Natural killer cell (primary cell): ENCODE measurements around the gene PTPN12. TPM values are rescaled to one million over a fixed set of nuclear protein-coding genes. Genes with fewer than 3 reads are reported as not detected.
"Not testable (repeated sequence)": the region's sequence is repeated elsewhere in the genome, so short reads cannot be mapped to it uniquely, and the experiment has no call there.

Experiments used
- ATAC-seq, 3 donors: fragments of 150-1000 bp in 2 of 3; fragments of 200-7000 bp in 1 of 3; cut with Tn5 transposase; 1 replicate in 1 of 3; 2 replicates in 2 of 3; pipeline ENCODE4 v1.10.0; 2021; ENCODE audit warnings: mild to moderate bottlenecking in 2 of 3, moderate library complexity in 2 of 3
- DNase-seq, 2 donors: peaks; one replicate each; pipeline versions ENCODE4 v3.0.0 to v3.0.0-alpha.2; 2013 to 2021; ENCODE audit warnings: mixed read lengths in 1 of 2
- H3K27ac ChIP-seq: one replicate; pipeline ENCODE4 v1.5.1; 2013; ENCODE audit warnings: mild to moderate bottlenecking, low read length
- H3K27me3 ChIP-seq: one replicate; pipeline ENCODE4 v1.6.1; 2013; ENCODE audit warnings: low read length; ENCODE audit not compliant: control insufficient read depth, insufficient read depth
- H3K36me3 ChIP-seq: one replicate; pipeline ENCODE4 v1.6.1; 2013; ENCODE audit warnings: low read length; ENCODE audit not compliant: control insufficient read depth, insufficient read depth
- H3K4me1 ChIP-seq: one replicate; pipeline ENCODE4 v1.6.1; 2013; ENCODE audit warnings: low read length; ENCODE audit not compliant: control insufficient read depth, insufficient read depth
- H3K4me3 ChIP-seq: one replicate; pipeline ENCODE4 v1.5.1; 2013; ENCODE audit warnings: low read length
- H3K9me3 ChIP-seq: one replicate; pipeline ENCODE4 v1.6.1; 2013; ENCODE audit warnings: low read length; ENCODE audit not compliant: control insufficient read depth, insufficient read depth
- H3K27ac Mint-ChIP-seq, 2 donors: one replicate each; pipeline ENCODE4 v1.8.0; 2022; ENCODE audit warnings: mild to moderate bottlenecking in 2 of 2, mixed read lengths in 2 of 2, moderate library complexity in 1 of 2
- H3K27me3 Mint-ChIP-seq, 2 donors: one replicate each; pipeline ENCODE4 v1.8.0; 2022; ENCODE audit warnings: low read depth in 2 of 2, mixed read lengths in 2 of 2
- H3K36me3 Mint-ChIP-seq: one replicate; pipeline ENCODE4 v1.8.0; 2022; ENCODE audit warnings: mixed read lengths
- H3K4me1 Mint-ChIP-seq, 2 donors: one replicate each; pipeline ENCODE4 v1.8.0; 2022; ENCODE audit warnings: mixed read lengths in 2 of 2
- H3K4me3 Mint-ChIP-seq: one replicate; pipeline ENCODE4 v1.8.0; 2022; ENCODE audit warnings: mild to moderate bottlenecking, moderate library complexity, mixed read lengths
- H3K9me3 Mint-ChIP-seq, 2 donors: one replicate each; pipeline ENCODE4 v1.8.0; 2022; ENCODE audit warnings: mixed read lengths in 2 of 2
- WGBS: methylation state at CpG from one replicate; pipeline ENCODE4 v1.1.7; 2013; ENCODE audit warnings: missing lambda C conversion rate; ENCODE audit not compliant: insufficient coverage; 5-methylcytosine and 5-hydroxymethylcytosine counted together
- intact Hi-C: fragments of 100-400 bp; cut with micrococcal nuclease; formaldehyde crosslinking; loops from one replicate; pipeline ENCODE4 v1.14.2; 2022
- total RNA-seq, 4 donors: library from RNA; stranded (reverse); fragments of 120-200 nt in 1 of 4; gene quantifications; one replicate each; pipeline versions ENCODE4 v1.2.3 to v1.2.4, GENCODE V29; 2013 to 2022
- TF ChIP-seq, protein P1 (sequence below): fragments of 200-600 bp; IDR thresholded peaks from one replicate; pipeline ENCODE4 v1.8.0; 2022; ENCODE audit warnings: antibody characterized with exemption

PTPN12 gene
- total RNA-seq, 3 donors from 2014 or later (not counting 1 experiment from before 2014, with no cell fraction given) = 261 to 396 (median 263) TPM

- H3K27me3 ChIP-seq = no peaks in the 10 kb centered on the region
- intact Hi-C loops = no loop called here
- no peaks in the 10 kb centered on the region for H3K27me3 Mint-ChIP-seq
- no peaks in the 10 kb centered on the region for H3K9me3 ChIP-seq
- no peak for DNase-seq
- no peaks in the 10 kb centered on the region for H3K36me3 ChIP-seq
- WGBS = 76% methylated on average over 5 of the region's 5 CpGs
- no peaks in the 10 kb centered on the region for H3K9me3 Mint-ChIP-seq
- H3K4me1 Mint-ChIP-seq = peaks cover 20 to 31% of the 10 kb centered on the region in 2 donors
- H3K27ac Mint-ChIP-seq = peak overlapping the region in 1 of 2 donors; percentile 56
- H3K36me3 Mint-ChIP-seq = no peaks in the 10 kb centered on the region
- H3K4me1 ChIP-seq = peaks cover 18% of the 10 kb centered on the region
- ATAC-seq = no peak
- no peak overlapping the region for H3K27ac ChIP-seq
- no peak overlapping the region for H3K4me3 Mint-ChIP-seq
- H3K4me3 ChIP-seq = no peak overlapping the region
- TF ChIP-seq, protein P1, sequence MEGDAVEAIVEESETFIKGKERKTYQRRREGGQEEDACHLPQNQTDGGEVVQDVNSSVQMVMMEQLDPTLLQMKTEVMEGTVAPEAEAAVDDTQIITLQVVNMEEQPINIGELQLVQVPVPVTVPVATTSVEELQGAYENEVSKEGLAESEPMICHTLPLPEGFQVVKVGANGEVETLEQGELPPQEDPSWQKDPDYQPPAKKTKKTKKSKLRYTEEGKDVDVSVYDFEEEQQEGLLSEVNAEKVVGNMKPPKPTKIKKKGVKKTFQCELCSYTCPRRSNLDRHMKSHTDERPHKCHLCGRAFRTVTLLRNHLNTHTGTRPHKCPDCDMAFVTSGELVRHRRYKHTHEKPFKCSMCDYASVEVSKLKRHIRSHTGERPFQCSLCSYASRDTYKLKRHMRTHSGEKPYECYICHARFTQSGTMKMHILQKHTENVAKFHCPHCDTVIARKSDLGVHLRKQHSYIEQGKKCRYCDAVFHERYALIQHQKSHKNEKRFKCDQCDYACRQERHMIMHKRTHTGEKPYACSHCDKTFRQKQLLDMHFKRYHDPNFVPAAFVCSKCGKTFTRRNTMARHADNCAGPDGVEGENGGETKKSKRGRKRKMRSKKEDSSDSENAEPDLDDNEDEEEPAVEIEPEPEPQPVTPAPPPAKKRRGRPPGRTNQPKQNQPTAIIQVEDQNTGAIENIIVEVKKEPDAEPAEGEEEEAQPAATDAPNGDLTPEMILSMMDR = no peak
Measured at GRCh38 chr7:77532247-77532646, 4.8 kb upstream of the PTPN12 start.

- H3K4me3 ChIP-seq, H3K27me3 Mint-ChIP-seq, H3K9me3 ChIP-seq, H3K27ac ChIP-seq, ATAC-seq, H3K27me3 ChIP-seq, H3K9me3 Mint-ChIP-seq, H3K36me3 Mint-ChIP-seq, DNase-seq, H3K36me3 ChIP-seq, intact Hi-C loops: not testable (repeated sequence)
- H3K4me1 Mint-ChIP-seq = peaks cover 20 to 31% of the 10 kb centered on the region in 2 donors
- peaks cover 18% of the 10 kb centered on the region for H3K4me1 ChIP-seq
- no CpG with 5 or more reads among the region's 3 CpGs for WGBS
- peak overlapping the region; percentile 29 for H3K4me3 Mint-ChIP-seq
- peak overlapping the region in 1 of 2 donors; percentile 56 for H3K27ac Mint-ChIP-seq
Measured at GRCh38 chr7:77532732-77533131, 4.4 kb upstream of the PTPN12 start.

- H3K27ac Mint-ChIP-seq, H3K4me3 ChIP-seq, H3K4me3 Mint-ChIP-seq, H3K27ac ChIP-seq, H3K9me3 ChIP-seq, H3K27me3 ChIP-seq, ATAC-seq, intact Hi-C loops, H3K36me3 Mint-ChIP-seq, H3K27me3 Mint-ChIP-seq, H3K9me3 Mint-ChIP-seq, H3K36me3 ChIP-seq, DNase-seq: not testable (repeated sequence)
- peaks cover 21% of the 10 kb centered on the region for H3K4me1 ChIP-seq
- WGBS = 98% methylated on average over 18 of the region's 31 CpGs
- peaks cover 26 to 31% of the 10 kb centered on the region in 2 donors for H3K4me1 Mint-ChIP-seq
Measured at GRCh38 chr7:77534046-77534445, 3.0 kb upstream of the PTPN12 start.

DNA sequence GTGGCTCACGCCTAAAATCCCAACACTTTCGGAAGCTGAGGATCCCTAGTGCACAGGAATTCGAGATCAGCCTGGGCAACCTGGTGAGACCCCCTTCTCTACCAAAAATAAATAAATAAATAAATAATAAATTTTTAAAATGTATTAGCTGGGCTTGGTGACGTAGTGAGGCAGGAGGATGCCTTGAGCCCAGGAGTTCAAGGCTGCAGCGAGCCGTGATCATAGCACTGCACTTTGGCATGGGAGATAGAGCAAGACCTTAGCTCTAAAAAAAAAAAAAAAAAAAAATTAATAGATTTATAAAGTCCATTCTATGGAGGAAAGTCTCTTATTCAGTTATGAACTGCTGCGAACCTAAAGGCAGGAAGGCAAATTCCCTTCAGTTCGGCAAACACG, 1.1 kb upstream of the PTPN12 start:
- Mint-ChIP-seq H3K4me1 (peaks cover 35 to 38% of the 10 kb centered on the region in 2 donors), H3K9me3 (no peaks in the 10 kb centered on the region), H3K36me3 (no peaks in the 10 kb centered on the region), H3K4me3 (peak overlapping the region; percentile 94), H3K27ac (peak overlapping the region; percentile 80), H3K27me3 (no peaks in the 10 kb centered on the region)
- no peaks in the 10 kb centered on the region for H3K9me3 ChIP-seq
- H3K36me3 ChIP-seq = no peaks in the 10 kb centered on the region
- intact Hi-C loops = loop anchor here (1.0 to 5.0 kb wide), 4 partner anchors 12 to 261 kb away; partner anchors contain the start of genes PHTF2, RSBN1L and TMEM60
- ATAC-seq (no peak), DNase-seq (no peak)
- WGBS = 8% methylated on average over 4 of the region's 9 CpGs
- peak overlapping the region; percentile 62 for H3K27ac ChIP-seq
- no peaks in the 10 kb centered on the region for H3K27me3 ChIP-seq
- TF ChIP-seq, protein P1 = no peak
- H3K4me3 ChIP-seq = peak overlapping the region; percentile 63
- peaks cover 28% of the 10 kb centered on the region for H3K4me1 ChIP-seq
